Measurements from ENCODE around the gene GSTA4.
"Not testable (repeated sequence)": the region's sequence is repeated elsewhere in the genome, so short reads cannot be mapped to it uniquely, and the experiment has no call there.

The GSTA4 gene

DNA sequence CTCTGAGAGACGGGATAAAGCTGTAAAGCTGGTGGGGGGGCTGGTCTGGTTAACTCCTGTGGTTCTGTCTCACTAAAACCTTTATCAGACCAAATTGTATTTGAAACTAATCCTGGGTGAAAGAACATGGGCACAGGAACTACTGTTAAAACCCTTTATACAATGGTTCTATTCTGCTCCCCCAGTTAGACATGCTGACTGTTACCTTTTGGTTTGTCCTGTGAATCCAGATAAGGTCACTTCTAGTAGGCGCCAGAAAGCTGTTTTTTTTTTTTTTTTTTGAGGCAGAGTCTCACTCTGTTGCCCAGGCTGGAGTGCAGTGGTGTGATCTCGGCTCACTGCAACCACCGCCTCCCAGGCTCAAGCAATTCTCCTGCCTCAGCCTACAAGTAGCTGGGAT, 29.7 kb downstream of the GSTA4 start:
- ATAC-seq, result no peak
- TF ChIP-seq TCF4 (CRISPR knock-in tag; IDR thresholded peaks at IDR 0.05; ENCODE audit: borderline replicate concordance) (no peak), ZFP30 (CRISPR knock-in tag; IDR thresholded peaks at IDR 0.05) (no peak), GLIS3 (CRISPR knock-in tag; IDR thresholded peaks at IDR 0.05) (no peak), ZNF70 (CRISPR knock-in tag; IDR thresholded peaks at IDR 0.05) (no peak), BACH2 (CRISPR knock-in tag; IDR thresholded peaks at IDR 0.05; ENCODE audit: borderline replicate concordance) (no peak), TOX (CRISPR knock-in tag; IDR thresholded peaks at IDR 0.05; ENCODE audit: borderline replicate concordance) (no peak), ZC3H10 (CRISPR knock-in tag; IDR thresholded peaks at IDR 0.05) (no peak), OSR1 (CRISPR knock-in tag; IDR thresholded peaks at IDR 0.05) (no peak), ISL1 (CRISPR knock-in tag; IDR thresholded peaks at IDR 0.05) (no peak), ZFP3 (CRISPR knock-in tag; IDR thresholded peaks at IDR 0.05) (no peak)
- TF ChIP-seq, protein P1, sequence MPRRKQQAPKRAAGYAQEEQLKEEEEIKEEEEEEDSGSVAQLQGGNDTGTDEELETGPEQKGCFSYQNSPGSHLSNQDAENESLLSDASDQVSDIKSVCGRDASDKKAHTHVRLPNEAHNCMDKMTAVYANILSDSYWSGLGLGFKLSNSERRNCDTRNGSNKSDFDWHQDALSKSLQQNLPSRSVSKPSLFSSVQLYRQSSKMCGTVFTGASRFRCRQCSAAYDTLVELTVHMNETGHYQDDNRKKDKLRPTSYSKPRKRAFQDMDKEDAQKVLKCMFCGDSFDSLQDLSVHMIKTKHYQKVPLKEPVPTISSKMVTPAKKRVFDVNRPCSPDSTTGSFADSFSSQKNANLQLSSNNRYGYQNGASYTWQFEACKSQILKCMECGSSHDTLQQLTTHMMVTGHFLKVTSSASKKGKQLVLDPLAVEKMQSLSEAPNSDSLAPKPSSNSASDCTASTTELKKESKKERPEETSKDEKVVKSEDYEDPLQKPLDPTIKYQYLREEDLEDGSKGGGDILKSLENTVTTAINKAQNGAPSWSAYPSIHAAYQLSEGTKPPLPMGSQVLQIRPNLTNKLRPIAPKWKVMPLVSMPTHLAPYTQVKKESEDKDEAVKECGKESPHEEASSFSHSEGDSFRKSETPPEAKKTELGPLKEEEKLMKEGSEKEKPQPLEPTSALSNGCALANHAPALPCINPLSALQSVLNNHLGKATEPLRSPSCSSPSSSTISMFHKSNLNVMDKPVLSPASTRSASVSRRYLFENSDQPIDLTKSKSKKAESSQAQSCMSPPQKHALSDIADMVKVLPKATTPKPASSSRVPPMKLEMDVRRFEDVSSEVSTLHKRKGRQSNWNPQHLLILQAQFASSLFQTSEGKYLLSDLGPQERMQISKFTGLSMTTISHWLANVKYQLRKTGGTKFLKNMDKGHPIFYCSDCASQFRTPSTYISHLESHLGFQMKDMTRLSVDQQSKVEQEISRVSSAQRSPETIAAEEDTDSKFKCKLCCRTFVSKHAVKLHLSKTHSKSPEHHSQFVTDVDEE (CRISPR knock-in tag; IDR thresholded peaks at IDR 0.05), result no peak
- TF ChIP-seq, protein P2, sequence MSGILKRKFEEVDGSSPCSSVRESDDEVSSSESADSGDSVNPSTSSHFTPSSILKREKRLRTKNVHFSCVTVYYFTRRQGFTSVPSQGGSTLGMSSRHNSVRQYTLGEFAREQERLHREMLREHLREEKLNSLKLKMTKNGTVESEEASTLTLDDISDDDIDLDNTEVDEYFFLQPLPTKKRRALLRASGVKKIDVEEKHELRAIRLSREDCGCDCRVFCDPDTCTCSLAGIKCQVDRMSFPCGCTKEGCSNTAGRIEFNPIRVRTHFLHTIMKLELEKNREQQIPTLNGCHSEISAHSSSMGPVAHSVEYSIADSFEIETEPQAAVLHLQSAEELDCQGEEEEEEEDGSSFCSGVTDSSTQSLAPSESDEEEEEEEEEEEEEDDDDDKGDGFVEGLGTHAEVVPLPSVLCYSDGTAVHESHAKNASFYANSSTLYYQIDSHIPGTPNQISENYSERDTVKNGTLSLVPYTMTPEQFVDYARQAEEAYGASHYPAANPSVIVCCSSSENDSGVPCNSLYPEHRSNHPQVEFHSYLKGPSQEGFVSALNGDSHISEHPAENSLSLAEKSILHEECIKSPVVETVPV (CRISPR knock-in tag; IDR thresholded peaks at IDR 0.05), result no peak

DNA sequence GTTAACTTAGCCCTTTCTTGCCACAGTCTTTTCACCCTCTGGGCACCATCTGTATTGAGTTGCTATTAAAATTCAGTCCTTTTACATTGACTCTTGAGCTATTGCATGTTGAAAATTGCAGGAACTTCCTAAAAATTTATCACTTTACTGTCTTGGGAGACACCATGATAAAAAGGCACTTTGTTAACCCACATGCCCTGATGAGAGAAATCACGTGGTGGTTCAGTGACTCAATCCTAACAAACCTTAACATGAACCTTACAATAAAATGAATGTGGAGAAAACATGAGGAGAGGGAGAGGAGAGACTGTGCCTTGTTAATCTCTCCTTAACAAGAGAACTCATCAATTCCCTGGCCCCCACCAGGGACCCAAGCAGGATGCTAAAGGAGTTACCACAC, 30.8 kb downstream of the GSTA4 start:
- no peak for TF ChIP-seq ZNF8 (CRISPR knock-in tag; IDR thresholded peaks at IDR 0.05)
- no peak for TF ChIP-seq PPARA (CRISPR knock-in tag; IDR thresholded peaks at IDR 0.05; ENCODE audit: borderline replicate concordance)
- no peak for TF ChIP-seq OSR1 (CRISPR knock-in tag; IDR thresholded peaks at IDR 0.05)
- TF ChIP-seq, protein P1 (CRISPR knock-in tag; IDR thresholded peaks at IDR 0.05), result no peak
- TF ChIP-seq, protein P3, sequence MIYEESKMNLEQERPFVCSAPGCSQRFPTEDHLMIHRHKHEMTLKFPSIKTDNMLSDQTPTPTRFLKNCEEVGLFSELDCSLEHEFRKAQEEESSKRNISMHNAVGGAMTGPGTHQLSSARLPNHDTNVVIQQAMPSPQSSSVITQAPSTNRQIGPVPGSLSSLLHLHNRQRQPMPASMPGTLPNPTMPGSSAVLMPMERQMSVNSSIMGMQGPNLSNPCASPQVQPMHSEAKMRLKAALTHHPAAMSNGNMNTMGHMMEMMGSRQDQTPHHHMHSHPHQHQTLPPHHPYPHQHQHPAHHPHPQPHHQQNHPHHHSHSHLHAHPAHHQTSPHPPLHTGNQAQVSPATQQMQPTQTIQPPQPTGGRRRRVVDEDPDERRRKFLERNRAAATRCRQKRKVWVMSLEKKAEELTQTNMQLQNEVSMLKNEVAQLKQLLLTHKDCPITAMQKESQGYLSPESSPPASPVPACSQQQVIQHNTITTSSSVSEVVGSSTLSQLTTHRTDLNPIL (CRISPR knock-in tag; IDR thresholded peaks at IDR 0.05; ENCODE audit: low read depth), result no peak
- TF ChIP-seq TCF4 (CRISPR knock-in tag; IDR thresholded peaks at IDR 0.05; ENCODE audit: borderline replicate concordance), result no peak
- TF ChIP-seq, protein P4, sequence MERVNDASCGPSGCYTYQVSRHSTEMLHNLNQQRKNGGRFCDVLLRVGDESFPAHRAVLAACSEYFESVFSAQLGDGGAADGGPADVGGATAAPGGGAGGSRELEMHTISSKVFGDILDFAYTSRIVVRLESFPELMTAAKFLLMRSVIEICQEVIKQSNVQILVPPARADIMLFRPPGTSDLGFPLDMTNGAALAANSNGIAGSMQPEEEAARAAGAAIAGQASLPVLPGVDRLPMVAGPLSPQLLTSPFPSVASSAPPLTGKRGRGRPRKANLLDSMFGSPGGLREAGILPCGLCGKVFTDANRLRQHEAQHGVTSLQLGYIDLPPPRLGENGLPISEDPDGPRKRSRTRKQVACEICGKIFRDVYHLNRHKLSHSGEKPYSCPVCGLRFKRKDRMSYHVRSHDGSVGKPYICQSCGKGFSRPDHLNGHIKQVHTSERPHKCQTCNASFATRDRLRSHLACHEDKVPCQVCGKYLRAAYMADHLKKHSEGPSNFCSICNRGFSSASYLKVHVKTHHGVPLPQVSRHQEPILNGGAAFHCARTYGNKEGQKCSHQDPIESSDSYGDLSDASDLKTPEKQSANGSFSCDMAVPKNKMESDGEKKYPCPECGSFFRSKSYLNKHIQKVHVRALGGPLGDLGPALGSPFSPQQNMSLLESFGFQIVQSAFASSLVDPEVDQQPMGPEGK (CRISPR knock-in tag; IDR thresholded peaks at IDR 0.05; ENCODE audit: borderline replicate concordance), result no peak
- no peak for TF ChIP-seq GLIS3 (CRISPR knock-in tag; IDR thresholded peaks at IDR 0.05)
- TF ChIP-seq CSDC2 (CRISPR knock-in tag; IDR thresholded peaks at IDR 0.05), result no peak
- ATAC-seq, result no peak

DNA sequence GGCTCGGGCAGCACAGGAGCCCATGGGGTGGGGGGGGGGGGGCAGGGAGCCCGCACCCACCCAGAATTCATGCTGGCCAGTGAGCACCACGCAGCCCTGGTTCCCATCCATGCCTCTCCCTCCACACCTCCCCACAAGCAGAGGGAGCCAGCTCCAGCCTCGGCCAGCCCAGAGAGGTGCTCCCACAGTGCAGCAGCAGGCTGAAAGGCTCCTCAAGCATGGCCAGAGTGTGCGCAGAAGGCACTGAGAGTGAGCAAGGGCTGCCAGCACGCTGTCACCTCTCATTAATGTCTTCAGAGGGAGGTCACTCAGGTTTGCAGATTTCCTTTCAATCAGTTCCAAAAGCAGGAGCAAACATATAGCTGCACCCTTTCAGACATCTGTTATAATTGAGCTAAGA, 32.4 kb downstream of the GSTA4 start:
- no peak for ATAC-seq
- no peak for TF ChIP-seq ZNF565 (CRISPR knock-in tag; conservative IDR thresholded peaks at IDR 0.05; ENCODE audit: low read depth)
- TF ChIP-seq ZNF8 (CRISPR knock-in tag; IDR thresholded peaks at IDR 0.05), result no peak
- no peak for TF ChIP-seq ESRRG (CRISPR knock-in tag; IDR thresholded peaks at IDR 0.05)
- TF ChIP-seq ZFP3 (CRISPR knock-in tag; IDR thresholded peaks at IDR 0.05), result no peak
- TF ChIP-seq ZFP30 (CRISPR knock-in tag; IDR thresholded peaks at IDR 0.05), result no peak
- TF ChIP-seq BACH2 (CRISPR knock-in tag; IDR thresholded peaks at IDR 0.05; ENCODE audit: borderline replicate concordance), result no peak

DNA sequence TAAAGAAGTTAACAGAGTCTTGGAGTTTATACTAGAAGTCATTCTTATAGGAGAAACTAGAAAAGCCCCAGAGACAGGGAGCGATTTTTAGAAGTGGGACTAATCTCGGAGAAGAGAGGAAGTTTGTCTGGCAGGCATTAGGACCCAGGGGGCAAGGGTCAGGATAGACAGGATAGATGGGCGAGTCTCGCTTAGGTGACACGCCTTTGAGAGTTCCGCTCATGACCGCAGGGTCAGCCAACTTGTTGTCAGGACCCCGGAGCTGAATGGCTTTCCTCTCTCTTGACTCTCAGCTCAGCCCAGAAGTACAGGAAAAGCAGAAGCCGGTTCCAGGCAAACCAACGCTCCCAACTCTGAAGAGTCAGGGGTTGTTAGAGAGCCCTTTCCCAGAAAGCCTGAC, 34.1 kb downstream of the GSTA4 start:
- ATAC-seq, result not testable (repeated sequence)

DNA sequence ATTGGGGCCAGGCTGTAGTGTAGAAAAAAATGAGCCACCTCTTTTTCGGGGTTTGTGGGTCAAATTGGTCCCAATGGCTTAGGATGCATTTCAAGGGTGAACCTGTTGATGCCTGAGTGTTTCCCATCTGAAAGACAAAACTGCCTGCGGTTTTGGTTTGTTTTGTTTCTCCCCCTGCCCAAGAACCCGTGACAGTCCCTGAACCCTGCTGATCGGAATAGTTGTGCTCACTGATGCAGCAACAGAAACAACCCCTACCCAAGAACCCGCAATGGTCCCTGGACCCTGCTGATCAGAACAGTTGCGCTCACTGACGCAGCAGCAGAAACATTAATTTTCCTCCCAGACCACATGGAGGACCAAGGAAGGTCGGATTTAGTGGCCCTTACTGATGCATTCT, 34.9 kb downstream of the GSTA4 start:
- not testable (repeated sequence) for ATAC-seq

All from SK-N-SH treated with all-trans-retinoic acid at 6 μM for 48 hours (cell line).